AG04450 (cell line): ENCODE data around the gene PAPPA2. TPM values are rescaled to one million over a fixed set of nuclear protein-coding genes. Genes with fewer than 3 reads are reported as not detected.

ENCODE experiments used
- CTCF ChIA-PET: fragments of 300-600, 350-600 bp; formaldehyde crosslinking; extraction: SDS; loops from one replicate; lab custom pipeline; 2022; ENCODE audit warnings: antibody characterized with exemption, inconsistent platforms; lab: Charles Lee
- POLR2A ChIA-PET: fragments of 350-600 bp; formaldehyde crosslinking; extraction: SDS; loops from one replicate; lab custom pipeline; 2021; ENCODE audit warnings: antibody characterized with exemption, inconsistent platforms; lab: Yijun Ruan, JAX
- DNase-seq: peaks from one replicate; pipeline ENCODE4 v3.0.0-alpha.2; 2011; ENCODE audit warnings: low read depth, low spot score
- H3K27ac ChIP-seq: one replicate; pipeline ENCODE4 v1.5.1; 2012; ENCODE audit warnings: low read depth, low read length, control low read depth
- H3K27me3 ChIP-seq: one replicate; pipeline ENCODE4 v1.6.0; 2012; ENCODE audit warnings: low read length; ENCODE audit not compliant: control insufficient read depth, insufficient read depth
- H3K4me3 ChIP-seq: 2 replicates; pipeline ENCODE4 v1.5.1; 2011; ENCODE audit warnings: mild to moderate bottlenecking, low read depth, low read length, control low read depth
- H3K9me3 ChIP-seq: 2 replicates; pipeline ENCODE4 v1.5.1; 2012; ENCODE audit warnings: low read length; ENCODE audit not compliant: control insufficient read depth, insufficient read depth
- CTCF ChIP-seq: IDR thresholded peaks from 2 replicates; pipeline ENCODE4 v1.5.1; 2011; ENCODE audit warnings: low read depth, low read length, control low read depth, inconsistent platforms
- polyA plus RNA-seq: library from polyadenylated mRNA; depleted of rRNA; stranded (reverse); fragments of >200 nt; gene quantifications from 2 replicates; pipeline ENCODE4 v1.2.3, GENCODE V29; 2011

PAPPA2 gene
- polyA plus RNA-seq, 1 experiment: 0.29 TPM

- ChIA-PET CTCF (no interaction called here), POLR2A (no interaction called here)
- Histone ChIP-seq H3K4me3 (no peak overlapping the region), H3K9me3 (no peaks in the 10 kb centered on the region), H3K27ac (no peak overlapping the region), H3K27me3 (no peaks in the 10 kb centered on the region)
- DNase-seq: no peak
- no peak for TF ChIP-seq CTCF
Observed at GRCh38 chr1:176701151-176701866, 238.3 kb downstream of the PAPPA2 start.

GRCh38 chr1:176702901-176703300 lies 239.9 kb downstream of the PAPPA2 start:
- Histone ChIP-seq H3K27me3 (no peaks in the 10 kb centered on the region), H3K27ac (no peak overlapping the region), H3K9me3 (no peaks in the 10 kb centered on the region), H3K4me3 (no peak overlapping the region)
- ChIA-PET CTCF (no interaction called here), POLR2A (no interaction called here)
- no peak for DNase-seq
- TF ChIP-seq CTCF: no peak

- TF ChIP-seq CTCF: no peak
- no peaks in the 10 kb centered on the region for H3K9me3 ChIP-seq
Observed at GRCh38 chr1:176705585-176705984, 242.6 kb downstream of the PAPPA2 start.

GRCh38 chr1:176717066-176717750 lies 254.2 kb downstream of the PAPPA2 start:
- Histone ChIP-seq H3K27me3 (no peaks in the 10 kb centered on the region), H3K4me3 (no peak overlapping the region), H3K9me3 (no peaks in the 10 kb centered on the region), H3K27ac (no peak overlapping the region)
- CTCF ChIA-PET: interaction anchor here (0.7 kb wide), 1 partner anchor 29 kb away, joined by 4 read pairs; no protein-coding TSS in a partner anchor
- POLR2A ChIA-PET: no interaction called here
- no peak for DNase-seq
- no peak for TF ChIP-seq CTCF

More at GRCh38 chr1:176705585-176705984, 242.6 kb downstream of the PAPPA2 start:
- DNase-seq: no peak
- CTCF ChIA-PET: interaction anchor here (1.1 kb wide), 1 partner anchor 17 kb away, joined by 3 read pairs; no protein-coding TSS in a partner anchor
- no peak overlapping the region for H3K4me3 ChIP-seq
- no peaks in the 10 kb centered on the region for H3K27me3 ChIP-seq
- H3K27ac ChIP-seq: no peak overlapping the region
- POLR2A ChIA-PET: no interaction called here

- Histone ChIP-seq H3K27ac (no peak overlapping the region), H3K9me3 (no peaks in the 10 kb centered on the region), H3K4me3 (no peak overlapping the region), H3K27me3 (no peaks in the 10 kb centered on the region)
- no peak for DNase-seq
- ChIA-PET CTCF (no interaction called here), POLR2A (no interaction called here)
- TF ChIP-seq CTCF: no peak
Observed at GRCh38 chr1:176719447-176719846, 256.5 kb downstream of the PAPPA2 start.
